Suppressor macrophage treated with lipopolysaccharide for 4 hours (primary cell): ENCODE measurements around the gene AFMID.
"Not testable (repeated sequence)": the region's sequence is repeated elsewhere in the genome, so short reads cannot be mapped to it uniquely, and the experiment has no call there.

Source experiments
- DNase-seq: peaks from one replicate; pipeline ENCODE4 v3.0.0-alpha.2; 2020

The AFMID gene

DNA sequence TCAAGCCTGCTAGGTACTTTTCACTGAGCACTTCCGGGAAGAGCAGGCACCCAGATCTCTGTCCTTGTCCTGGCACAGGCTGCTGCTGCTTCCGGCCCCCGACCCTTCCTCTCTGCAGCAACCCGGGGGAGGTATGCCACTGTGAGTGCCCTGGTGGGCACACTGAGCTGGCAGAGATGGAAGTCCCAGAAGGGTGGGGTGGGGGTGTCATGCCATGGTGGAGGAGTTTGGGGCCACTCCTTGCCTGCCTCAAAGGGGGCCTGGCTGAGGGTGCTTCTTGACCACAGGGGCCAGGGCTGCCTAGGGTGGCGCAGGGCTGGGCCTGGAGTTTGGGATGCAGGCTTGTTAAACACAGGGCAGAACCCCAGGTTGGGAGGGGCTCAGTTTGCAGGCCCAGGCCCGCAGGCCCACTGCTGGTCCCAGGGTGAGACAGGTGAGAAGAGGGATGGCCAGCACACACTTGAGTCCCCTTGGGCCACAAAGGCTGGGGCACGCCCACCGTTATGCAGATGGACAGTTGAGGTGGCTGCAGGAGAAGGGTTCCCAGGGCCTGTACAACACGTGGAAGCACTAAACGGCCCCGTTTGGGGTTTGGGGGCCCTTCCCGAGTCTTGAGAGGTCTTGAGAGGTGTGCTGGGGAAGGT is 53.0 kb downstream of the AFMID start:
- no peak for DNase-seq

DNA sequence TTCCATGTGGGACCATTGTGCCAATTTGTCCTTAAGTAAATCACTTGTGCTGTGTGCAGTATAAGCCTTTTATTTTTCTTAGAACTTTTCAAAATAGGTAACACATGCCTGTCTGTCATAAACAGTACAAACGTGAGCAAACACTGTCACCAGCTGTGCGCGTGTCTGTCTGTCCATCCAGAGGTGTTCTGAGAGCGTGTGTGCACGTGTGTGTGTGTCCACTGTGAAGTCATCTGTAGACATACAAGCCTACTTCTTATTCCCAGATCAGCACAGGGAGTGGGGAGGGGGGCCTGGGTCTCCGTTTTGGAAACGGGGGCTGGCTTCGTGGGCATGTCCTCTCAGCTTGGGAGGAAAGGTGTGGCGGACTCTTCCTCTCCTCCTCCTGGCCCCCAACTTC is 53.7 kb downstream of the AFMID start:
- DNase-seq = no peak

DNA sequence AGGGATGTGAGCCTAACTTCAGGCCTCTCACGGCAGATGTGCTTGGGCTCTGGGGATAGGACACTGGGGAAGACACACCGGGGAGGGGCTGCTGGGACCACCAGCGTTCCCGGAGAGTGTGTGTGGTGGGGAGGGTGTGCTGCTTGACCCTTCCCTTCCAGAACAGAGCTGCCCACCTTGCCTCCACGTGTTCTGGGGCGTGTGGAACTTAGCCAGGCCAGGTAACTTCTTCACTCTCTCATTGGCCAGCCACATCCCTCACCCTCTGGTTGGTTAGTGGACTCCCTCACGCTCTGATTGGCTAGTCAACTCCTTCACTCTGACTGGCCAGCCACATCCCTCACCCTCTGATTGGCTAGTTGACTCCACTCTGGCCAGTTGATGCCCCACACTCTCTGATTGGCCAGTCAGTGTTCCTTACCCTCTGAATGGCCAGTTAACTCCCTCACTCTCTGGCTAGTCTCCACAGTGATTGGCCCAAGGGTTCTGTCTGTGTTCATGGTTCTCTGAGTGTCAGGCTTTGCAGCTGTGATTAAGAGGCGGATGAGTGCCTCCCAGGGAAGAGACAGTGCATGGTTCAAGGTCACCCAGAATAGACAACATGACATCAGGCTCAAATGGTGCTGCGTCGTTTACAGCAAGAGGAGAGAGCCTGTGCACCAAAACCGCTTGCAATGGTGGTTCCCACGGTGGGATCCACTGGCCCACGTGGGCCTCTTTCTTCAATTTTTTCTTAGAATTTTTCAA is 54.3 kb downstream of the AFMID start:
- peak; percentile 19 for DNase-seq

DNA sequence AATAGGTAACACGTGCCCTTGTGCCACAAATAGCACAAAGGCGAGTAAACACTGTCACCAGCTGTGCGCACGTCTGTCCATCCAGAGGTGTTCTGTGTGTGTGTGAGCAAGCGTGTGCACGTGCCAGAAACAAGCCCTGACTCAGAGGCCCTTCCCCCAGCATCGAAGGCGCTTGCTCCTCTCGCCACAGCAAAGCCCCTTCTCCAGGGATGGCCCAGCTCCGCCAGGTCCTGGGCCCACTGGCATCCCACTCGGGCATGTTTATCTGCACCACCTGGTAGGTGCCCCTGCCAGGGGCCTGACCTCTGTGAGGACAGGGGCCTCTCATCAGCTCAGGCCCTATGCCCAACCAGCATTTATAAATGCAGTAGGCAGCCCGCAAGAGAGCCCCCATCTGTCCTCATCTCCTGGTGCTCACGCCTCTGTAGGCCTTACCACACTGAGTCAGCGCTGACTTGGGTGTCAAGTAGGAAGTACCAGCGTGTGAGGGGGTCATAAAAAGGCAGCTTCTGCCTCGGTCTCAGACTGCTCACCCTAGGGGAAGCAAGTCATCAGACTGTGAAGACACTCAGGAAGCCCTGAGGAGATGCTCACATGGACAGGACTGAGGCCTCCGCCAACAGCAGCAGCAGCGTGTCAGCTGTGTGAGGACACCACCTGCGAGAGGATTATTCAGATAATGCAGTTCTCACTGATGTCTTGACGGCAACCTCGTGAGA is 55.0 kb downstream of the AFMID start:
- peak; percentile 88 for DNase-seq

DNA sequence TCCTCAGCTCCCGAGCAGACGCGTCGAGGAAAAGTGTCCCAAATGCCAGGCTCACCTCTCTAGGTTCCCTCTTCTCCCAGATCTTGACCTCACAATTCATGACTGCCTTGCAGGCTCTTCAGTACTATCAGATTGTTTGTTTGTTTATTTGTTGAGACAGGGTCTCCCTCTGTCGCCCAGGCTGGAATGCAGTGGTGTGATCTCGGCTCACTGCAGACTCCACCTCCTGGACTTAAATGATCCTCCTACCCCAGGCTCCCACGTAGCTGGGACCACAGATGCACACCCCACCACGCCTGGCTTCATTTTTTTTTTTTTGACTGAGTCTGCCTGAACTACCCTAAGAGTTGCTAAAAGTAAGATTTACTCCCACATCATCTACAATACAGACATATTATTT is 60.1 kb downstream of the AFMID start:
- DNase-seq = no peak

DNA sequence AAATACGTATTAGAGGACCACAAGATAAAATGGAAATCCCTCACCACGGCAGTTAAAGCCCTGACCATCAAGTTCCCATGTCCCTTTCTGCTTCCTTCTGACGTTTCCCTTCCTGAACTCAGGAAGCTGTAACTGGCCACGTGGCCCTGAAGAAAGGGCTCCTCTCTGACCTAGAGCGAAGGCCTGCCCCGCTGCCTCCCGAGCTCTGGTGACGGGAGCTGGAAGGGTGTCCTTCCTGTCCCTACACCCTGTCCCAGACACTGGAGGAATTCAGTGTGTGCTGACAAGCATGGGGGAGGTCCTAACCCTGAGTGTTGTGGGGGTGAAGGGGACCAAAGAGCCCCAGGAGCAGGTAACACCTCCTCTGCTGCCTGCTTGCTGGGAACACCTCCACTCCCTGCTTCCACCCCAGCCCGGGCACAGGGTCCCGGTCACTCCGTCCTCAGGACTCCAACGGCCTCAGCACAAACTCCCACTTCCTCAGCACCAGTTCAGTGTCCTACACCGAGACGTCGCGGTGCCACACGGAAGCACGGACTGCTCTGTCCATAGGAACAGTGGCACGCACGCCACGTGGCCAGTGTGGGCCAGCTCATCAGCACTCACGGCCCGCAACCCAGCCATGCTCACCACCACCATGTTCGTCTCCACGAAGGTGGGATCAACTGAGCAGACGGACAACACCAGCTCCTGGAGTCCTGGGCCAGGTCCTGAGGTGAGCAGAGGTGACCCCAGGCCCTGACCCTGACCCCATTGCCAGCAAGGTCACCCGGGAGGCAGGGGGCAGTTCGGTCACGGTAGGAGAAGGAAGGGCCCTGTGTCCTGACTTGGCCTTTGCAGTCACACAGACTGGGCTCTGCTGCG is 61.1 kb downstream of the AFMID start:
- no peak for DNase-seq

DNA sequence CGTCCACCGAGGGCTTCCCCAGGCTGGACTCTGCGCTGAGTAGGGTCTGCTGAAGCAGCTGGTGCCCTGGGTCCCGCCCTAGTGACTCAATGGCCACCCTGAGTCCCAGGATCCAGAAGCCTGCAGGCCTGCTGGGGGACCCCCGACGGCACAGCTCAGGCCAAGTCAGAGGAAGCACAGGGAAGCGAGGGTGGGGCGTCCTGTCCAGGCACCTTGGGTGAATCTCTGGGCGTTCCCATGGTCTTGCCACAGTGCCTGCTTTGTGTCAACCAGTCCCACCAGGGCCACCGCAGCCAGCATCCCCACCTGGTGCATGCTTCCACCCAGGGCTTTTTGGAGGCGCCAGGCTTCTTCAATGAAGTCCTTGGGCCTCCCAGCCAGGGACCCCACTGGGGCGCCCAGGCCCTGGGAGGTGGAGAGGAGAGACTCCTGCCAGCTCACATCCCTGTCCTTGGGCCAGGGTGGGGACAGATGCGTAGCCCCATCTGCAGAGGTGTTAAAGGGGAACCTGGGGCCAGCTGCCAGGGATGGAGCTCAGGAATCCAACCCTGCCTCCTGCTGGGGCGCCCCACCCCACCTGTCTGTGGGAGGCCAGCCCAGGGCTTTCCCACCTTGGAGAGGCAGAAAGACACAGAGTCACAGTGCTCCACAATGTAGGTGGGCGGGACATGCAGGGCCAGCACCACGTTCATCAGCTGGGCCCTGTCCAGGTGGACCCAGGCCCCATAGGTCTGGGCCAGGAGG is 62.1 kb downstream of the AFMID start:
- DNase-seq = no peak

DNA sequence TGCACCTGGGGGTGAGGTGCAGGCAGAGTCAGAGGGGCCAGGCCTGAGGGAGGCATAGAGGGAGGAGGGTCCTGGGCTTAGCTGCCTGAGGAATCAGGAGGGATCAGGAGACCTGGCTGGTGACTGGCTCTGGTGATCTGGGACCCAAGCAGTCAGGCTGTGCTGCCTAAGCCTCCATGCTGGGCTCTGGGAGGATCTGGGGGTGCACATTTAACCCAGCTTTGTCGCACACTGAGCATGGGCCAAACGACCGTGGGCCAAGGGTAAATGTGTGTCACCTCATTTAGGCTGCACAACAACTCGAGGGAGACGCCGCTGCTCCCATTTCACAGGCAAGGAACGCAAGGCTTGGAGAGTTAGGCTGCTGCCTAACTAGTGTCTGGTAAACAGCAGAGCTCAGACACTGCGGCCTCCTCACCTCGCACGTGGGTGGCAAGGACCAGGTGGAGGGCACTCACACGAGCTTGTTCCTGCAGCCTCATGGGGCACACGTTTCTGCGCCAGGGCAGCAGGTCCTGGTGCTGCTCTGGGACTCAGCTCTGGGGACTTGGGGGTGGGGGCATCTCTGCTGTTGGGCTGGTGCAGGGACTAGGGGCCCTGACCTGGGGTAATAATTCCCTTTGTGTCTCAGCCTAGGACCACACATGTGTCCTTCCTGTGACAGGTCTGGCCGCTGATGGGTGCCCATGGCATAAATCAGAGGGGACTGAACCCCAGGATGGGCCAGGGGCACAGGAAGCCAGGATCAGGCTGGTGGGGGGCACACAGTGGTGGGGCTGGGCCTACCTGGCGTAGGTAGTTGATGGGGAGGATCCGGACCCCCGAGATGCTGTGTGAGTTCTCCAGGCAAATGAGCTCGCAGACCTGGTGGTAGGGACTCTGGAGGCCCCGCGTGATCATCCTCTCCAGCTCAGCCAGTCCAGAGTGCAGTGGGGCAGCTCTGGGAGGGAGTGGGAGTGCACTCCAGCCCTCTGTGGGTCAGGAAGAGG is 63.0 kb downstream of the AFMID start:
- no peak for DNase-seq

DNA sequence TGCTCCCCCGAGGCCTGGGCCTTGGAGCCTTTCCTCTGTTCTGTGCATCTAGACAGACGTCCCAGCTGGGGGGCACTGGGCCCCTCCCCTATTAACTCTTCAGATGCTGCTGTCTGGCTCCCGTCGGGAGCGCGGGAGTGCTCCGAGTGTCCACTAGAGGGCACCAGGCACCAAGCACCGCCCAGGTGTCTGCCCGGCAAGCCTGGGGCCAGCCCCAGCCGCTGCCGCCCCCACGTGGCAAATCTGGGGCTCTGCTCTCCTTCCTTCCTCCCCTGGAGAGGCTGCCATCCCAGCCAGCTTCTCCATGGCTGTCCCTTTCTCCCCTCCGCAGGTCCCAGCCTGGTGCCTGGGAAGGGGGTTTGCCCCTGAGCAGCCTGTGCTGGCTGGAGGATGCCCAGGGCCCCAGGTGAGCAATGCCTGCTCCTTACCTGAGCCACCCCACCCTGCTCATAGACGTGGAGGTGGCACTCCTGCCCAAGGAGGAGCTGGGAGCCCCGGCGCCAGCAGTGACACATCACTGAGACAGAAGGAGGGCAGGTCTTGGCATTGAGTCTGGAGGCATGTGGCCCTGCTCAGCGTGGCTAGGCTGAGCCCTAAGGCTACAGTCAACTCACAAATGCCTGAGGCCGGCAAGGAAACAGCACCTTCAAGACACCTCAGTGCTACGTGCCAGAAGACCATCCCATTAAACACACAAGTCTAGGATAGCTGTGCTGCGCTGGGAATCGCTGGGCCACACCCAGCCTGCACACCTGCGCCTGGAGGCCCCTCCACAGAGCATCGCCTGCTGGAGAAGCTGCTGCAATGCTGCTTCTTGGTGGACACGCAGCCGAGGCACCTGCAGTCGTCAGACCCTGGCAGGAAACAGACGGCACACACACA is 64.0 kb downstream of the AFMID start:
- peak; percentile 92 for DNase-seq

DNA sequence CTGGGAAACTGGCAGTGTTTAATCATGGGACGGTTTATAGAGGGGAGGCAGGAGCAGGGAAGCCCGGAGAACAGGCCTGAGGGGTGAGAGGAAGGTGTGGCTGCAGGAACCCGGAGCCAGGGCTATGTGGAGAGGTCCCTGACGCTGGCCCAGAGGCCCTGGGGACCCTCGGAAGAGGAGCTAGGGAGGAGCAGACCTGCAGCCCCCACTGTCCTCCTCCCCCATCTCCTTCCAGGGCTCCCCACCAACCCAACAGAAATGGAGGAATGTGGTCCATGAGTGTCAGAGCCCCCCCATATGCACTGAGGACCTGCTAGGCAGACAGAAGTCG is 64.6 kb downstream of the AFMID start:
- no peak for DNase-seq

DNA sequence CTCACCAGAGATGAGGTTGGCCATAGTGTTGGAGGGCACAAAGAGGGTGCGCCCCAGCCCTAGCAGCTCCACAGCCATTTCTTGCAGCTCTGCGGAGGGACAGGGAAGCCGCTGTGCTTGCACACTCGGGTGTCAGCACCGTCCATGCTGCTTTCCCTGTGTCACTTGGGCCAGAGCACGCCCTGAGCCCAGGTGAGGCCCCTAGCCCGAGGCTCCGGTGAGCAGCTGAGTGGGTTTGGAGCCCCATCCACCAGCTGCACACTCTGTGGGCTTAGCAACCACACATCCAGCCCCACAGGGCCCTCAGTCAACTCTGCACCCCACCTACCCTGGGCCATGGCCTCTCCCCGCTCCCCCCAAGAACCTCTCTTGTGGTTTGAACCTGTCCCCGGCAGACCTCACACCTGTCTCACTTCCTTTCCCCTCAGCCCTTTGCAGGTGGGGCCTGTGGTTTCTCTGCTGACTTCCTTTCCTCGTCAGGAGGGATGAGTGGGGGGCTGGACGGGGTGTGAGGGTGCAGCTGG is 65.0 kb downstream of the AFMID start:
- no peak for DNase-seq

DNA sequence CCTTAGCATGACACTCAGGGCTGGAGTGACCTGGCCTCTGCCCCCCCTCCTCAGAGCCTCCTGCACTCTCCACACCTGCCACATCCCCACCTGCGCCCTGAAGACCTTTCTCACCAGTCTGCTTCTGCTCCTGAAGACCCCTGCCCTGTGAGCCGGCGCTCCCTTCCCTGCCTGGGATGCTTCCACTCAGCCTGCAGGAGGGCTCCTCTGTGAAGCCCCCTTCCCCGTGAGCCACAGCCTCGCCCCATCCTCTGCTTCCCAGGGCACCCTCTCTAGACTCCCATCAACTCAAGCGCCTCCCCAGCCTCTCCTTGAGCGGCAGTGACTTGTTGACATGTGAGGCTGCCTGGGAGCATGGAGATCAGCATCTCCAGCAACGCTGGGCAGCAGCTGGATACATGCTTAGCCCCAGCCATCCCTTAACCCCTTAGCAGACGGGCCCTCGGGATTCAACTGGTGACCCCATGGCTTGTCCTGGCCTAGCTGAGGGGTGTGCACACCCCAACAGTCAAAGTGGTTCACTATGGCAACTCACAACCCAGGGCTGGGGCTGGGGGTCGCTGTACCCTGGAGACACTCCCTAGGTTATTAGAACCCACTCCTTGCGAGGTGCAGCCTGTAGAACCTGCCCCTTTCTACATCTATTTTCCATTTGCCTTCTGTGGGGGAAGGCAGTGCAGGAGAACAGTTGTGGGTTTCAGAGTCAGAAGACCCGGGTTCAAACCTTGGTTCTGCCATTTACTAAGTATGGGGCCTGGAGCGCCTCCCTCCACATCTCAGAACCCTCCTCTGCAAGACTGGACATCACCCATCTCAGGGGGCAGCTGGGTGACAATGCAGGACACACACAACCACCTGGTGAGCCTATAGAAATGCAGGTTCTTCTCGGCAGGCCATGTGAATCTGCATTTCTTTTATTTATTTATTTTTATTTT is 65.8 kb downstream of the AFMID start:
- DNase-seq = no peak

DNA sequence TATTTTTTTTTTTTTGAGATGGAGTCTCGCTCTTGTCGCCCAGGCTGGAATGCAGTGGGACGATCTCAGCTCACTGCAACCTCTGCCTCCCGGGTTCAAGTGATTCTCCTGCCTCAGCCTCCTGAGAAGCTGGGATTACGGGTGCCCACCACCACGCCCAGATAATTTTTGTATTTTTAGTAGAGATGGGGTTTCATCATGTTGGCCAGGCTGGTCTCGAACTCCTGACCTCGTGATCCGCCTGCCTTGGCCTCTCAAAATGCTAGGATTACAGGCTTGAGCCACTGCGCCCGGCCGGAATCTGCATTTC is 66.4 kb downstream of the AFMID start:
- not testable (repeated sequence) for DNase-seq

DNA sequence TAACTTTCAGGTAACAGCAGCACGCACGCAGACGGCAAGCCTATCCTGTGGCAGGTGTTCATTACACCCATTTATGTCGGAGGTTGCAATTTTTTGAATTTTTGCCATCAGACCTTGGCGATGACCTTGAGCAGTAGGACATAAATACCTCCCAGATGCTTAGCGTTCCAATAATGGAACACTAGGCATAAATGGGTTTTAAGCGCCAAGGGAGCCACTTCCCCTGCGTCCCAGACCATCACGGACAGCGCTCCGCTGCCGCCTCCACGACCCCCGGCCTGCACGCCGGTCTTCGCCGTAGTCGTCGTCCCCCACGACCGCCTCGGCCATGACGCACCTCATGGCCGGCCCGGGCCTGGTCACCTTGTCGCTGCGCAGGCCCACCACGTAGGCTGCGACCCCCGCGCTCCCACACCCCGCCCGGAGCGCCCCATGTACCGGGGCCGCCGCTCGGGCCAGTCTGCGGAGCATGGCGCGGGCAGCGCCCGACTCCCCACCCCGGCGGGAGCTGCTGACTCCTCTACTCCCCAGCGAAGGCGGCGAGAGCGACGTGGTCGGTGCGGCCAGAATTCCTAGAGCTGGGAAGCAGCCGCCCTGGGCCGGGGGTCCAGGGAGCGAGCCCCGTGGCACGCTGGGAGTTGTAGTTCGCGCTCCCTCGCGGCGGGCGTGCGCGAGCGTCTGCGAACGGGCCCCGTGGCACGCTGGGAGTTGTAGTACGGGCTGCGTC is 66.9 kb downstream of the AFMID start:
- peak; percentile 90 for DNase-seq

DNA sequence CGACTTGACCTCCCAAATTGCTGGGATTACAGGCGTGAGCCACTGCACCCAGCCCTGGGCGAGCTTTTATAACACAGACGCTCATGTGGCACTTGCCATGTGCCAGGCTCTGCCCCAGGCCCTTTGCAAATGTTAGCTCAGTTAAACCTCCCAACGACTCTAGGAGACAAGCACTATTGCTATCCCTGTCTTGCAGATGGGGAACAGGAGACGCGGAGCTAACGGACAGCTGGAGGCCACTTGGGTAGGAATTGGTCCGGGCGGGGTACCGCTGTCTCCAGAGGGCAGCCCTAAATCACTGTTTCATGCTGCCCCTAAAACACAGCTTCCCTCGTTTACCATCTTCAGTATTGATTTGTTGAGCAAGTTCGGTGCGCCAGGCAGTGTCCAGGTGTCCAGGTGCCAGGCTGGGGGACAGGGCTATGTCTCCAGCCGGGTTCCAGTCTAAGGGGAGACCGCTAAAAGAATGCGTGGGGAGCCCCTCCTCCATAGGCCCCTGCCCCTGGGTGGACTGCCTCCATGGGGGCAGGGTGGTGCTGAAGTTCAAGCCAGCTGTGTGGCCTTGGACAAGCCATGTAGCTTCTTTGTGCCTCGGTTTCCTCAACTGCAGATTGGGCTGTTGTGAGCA is 68.0 kb downstream of the AFMID start:
- DNase-seq = no peak

DNA sequence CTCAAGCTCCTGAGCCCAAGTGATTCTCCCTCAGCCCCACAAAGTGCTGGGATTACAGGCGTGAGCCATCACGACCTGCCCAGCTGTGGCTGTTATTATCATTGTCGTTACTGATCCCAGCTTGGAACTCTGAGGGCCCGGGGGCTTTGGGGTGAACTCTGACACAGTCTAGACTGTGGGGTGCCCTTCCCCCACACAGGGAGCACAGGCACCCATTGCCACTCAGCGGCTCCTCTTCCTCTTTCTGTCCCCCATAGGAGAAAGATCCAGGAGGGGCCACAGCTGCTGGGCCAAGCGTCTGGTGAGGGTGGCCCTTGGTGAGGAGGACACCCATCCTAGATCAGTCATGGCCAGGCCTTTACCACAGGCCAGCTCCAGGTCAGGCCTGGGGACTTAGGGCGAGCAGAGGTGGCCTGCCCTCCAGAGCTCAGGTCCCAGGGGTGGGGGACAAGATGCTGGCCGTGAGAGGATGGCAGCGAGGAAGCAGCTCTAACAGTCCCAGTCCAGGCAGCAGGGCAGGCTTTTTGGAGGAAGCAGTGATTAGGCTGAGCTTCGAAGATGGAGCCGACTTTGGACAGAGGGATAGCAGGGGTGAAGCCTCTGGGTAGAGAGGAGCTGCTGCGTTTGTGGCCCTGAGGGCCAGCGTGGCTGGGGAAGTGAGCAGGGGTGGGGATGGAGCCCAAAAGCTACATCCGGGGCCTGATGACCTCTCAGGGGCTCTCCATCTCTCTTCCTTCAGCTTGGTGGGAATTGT is 69.0 kb downstream of the AFMID start:
- DNase-seq = no peak
